Osteoblast (primary cell): Measurements from ENCODE around the gene LBH. TPM values are rescaled to one million over a fixed set of nuclear protein-coding genes. Genes with fewer than 3 reads are reported as not detected.

Source experiments
- DNase-seq: peaks from one replicate; pipeline ENCODE4 v3.0.0; 2011; ENCODE audit warnings: low spot score, mixed read lengths; ENCODE audit not compliant: insufficient read length; ENCODE audit errors: missing footprints
- H2AFZ ChIP-seq: 2 replicates; pipeline ENCODE4 v1.6.0; 2011; ENCODE audit warnings: mild to moderate bottlenecking, low read length
- H3K27ac ChIP-seq: 2 replicates; pipeline ENCODE4 v1.5.1; 2011; ENCODE audit warnings: mild to moderate bottlenecking, low read depth, low read length, moderate library complexity
- H3K27me3 ChIP-seq: 2 replicates; pipeline ENCODE4 v1.6.0; 2012; ENCODE audit warnings: mild to moderate bottlenecking, control low read depth, inconsistent platforms, low read length, moderate library complexity; ENCODE audit not compliant: insufficient read depth
- H3K36me3 ChIP-seq: 2 replicates; pipeline ENCODE4 v1.5.1; 2011; ENCODE audit warnings: mild to moderate bottlenecking, low read length, control low read depth, moderate library complexity; ENCODE audit not compliant: insufficient read depth
- H3K4me1 ChIP-seq: 2 replicates; pipeline ENCODE4 v1.5.1; 2011; ENCODE audit warnings: mild to moderate bottlenecking, low read length, control low read depth, moderate library complexity; ENCODE audit not compliant: insufficient read depth
- H3K4me2 ChIP-seq: 2 replicates; pipeline ENCODE4 v1.6.0; 2011; ENCODE audit warnings: mild to moderate bottlenecking, low read length; ENCODE audit not compliant: insufficient read depth
- H3K4me3 ChIP-seq: fragments of 200-600 bp; sonication (generic); 3 replicates; pipeline ENCODE4 v1.5.1; 2012; ENCODE audit warnings: mild to moderate bottlenecking, low read length, inconsistent platforms; ENCODE audit not compliant: insufficient read depth
- H3K79me2 ChIP-seq: 2 replicates; pipeline ENCODE4 v1.6.0; 2012; ENCODE audit warnings: mild to moderate bottlenecking, low read length, control low read depth, inconsistent platforms; ENCODE audit not compliant: insufficient read depth
- H3K9me3 ChIP-seq: 2 replicates; pipeline ENCODE4 v1.5.1; 2011; ENCODE audit warnings: low read depth, low read length, control low read depth
- H4K20me1 ChIP-seq: 2 replicates; pipeline ENCODE4 v1.6.0; 2012; ENCODE audit warnings: mild to moderate bottlenecking, low read length, control low read depth; ENCODE audit not compliant: insufficient read depth
- CTCF ChIP-seq: IDR thresholded peaks from 2 replicates; pipeline ENCODE4 v1.5.1; 2011; ENCODE audit warnings: mild to moderate bottlenecking, low read depth, low read length, moderate library complexity; ENCODE audit errors: extremely low read depth
- total RNA-seq: library from RNA; depleted of rRNA; stranded (reverse); fragments of >200 nt; gene quantifications from 2 replicates; pipeline ENCODE4 v1.2.3, GENCODE V29; 2012

Gene LBH
- total RNA-seq, 1 donor, result 270 TPM

- Histone ChIP-seq H3K36me3 (no peaks in the 10 kb centered on the region), H3K27me3 (peaks cover 11% of the 10 kb centered on the region), H3K79me2 (no peaks in the 10 kb centered on the region), H4K20me1 (no peaks in the 10 kb centered on the region), H3K4me2 (no peak overlapping the region), H3K9me3 (no peaks in the 10 kb centered on the region), H3K27ac (no peak overlapping the region), H3K4me1 (no peaks in the 10 kb centered on the region), H3K4me3 (no peak overlapping the region), H2AFZ (peak overlapping the region; percentile 5)
- DNase-seq, result no peak
- no peak for TF ChIP-seq CTCF
Observed at GRCh38 chr2:30201990-30202389, 29.3 kb upstream of the LBH start.

- Histone ChIP-seq H3K27ac (no peak overlapping the region), H3K4me1 (no peaks in the 10 kb centered on the region), H3K9me3 (no peaks in the 10 kb centered on the region), H3K36me3 (no peaks in the 10 kb centered on the region), H4K20me1 (no peaks in the 10 kb centered on the region), H3K27me3 (peaks cover 11% of the 10 kb centered on the region), H3K4me2 (no peak overlapping the region), H2AFZ (no peak overlapping the region), H3K79me2 (no peaks in the 10 kb centered on the region), H3K4me3 (no peak overlapping the region)
- no peak for TF ChIP-seq CTCF
- no peak for DNase-seq
Observed at GRCh38 chr2:30203156-30203555, 28.2 kb upstream of the LBH start.

GRCh38 chr2:30204281-30204680 lies 27.1 kb upstream of the LBH start:
- Histone ChIP-seq H4K20me1 (no peaks in the 10 kb centered on the region), H3K36me3 (no peaks in the 10 kb centered on the region), H3K4me1 (no peaks in the 10 kb centered on the region), H3K27ac (no peak overlapping the region), H3K9me3 (no peaks in the 10 kb centered on the region), H2AFZ (no peak overlapping the region), H3K4me3 (no peak overlapping the region), H3K27me3 (peaks cover 11% of the 10 kb centered on the region), H3K79me2 (no peaks in the 10 kb centered on the region), H3K4me2 (no peak overlapping the region)
- DNase-seq, result no peak
- TF ChIP-seq CTCF, result no peak

- H3K27me3 ChIP-seq, result peaks cover 11% of the 10 kb centered on the region
- no peak overlapping the region for H3K4me3 ChIP-seq
- TF ChIP-seq CTCF, result no peak
- no peak overlapping the region for H3K4me2 ChIP-seq
- H3K79me2 ChIP-seq, result no peaks in the 10 kb centered on the region
- H3K27ac ChIP-seq, result no peak overlapping the region
- no peak for DNase-seq
- H3K9me3 ChIP-seq, result no peaks in the 10 kb centered on the region
- H4K20me1 ChIP-seq, result no peaks in the 10 kb centered on the region
- H2AFZ ChIP-seq, result no peak overlapping the region
- no peaks in the 10 kb centered on the region for H3K36me3 ChIP-seq
- H3K4me1 ChIP-seq, result no peaks in the 10 kb centered on the region
Observed at GRCh38 chr2:30205456-30205855, 25.9 kb upstream of the LBH start.
